GM12874 (cell line): Measurements from ENCODE around the gene PPRC1.

Source experiments
- CTCF ChIP-seq: IDR thresholded peaks from 2 replicates; pipeline ENCODE4 v1.5.1; 2011; ENCODE audit warnings: low read depth, mild to moderate bottlenecking, control low read depth, low read length, moderate library complexity; ENCODE audit not compliant: insufficient read depth

Gene PPRC1

GRCh38 chr10:102141583-102142107 lies 8.8 kb downstream of the PPRC1 start:
- TF ChIP-seq CTCF: no peak

- no peak for TF ChIP-seq CTCF
Observed at GRCh38 chr10:102146971-102147428, 14.2 kb downstream of the PPRC1 start.

- no peak for TF ChIP-seq CTCF
Observed at GRCh38 chr10:102147561-102147960, 14.7 kb downstream of the PPRC1 start.

GRCh38 chr10:102148275-102148674 lies 15.4 kb downstream of the PPRC1 start:
- no peak for TF ChIP-seq CTCF

GRCh38 chr10:102150970-102151773 lies 18.3 kb downstream of the PPRC1 start:
- no peak for TF ChIP-seq CTCF

- TF ChIP-seq CTCF: no peak
Observed at GRCh38 chr10:102151774-102152544, 19.1 kb downstream of the PPRC1 start, which contains the start of gene NOLC1. Gene NOLC1, plus strand, starts transcription at chr10:102152389. Its CDS starts 22 bp downstream, at chr10:102152411.

- no peak for TF ChIP-seq CTCF
Observed at GRCh38 chr10:102152545-102152890, 19.7 kb downstream of the PPRC1 start.
